ENCODE data around the gene NTN3. TPM values are rescaled to one million over a fixed set of nuclear protein-coding genes. Genes with fewer than 3 reads are reported as not detected.

NTN3 gene
- total and polyA plus RNA-seq, 2 of the 8 experiments (the other 6 are each of a cell fraction or from before 2014, with no cell fraction given) = 0.30 to 0.34 TPM

DNA sequence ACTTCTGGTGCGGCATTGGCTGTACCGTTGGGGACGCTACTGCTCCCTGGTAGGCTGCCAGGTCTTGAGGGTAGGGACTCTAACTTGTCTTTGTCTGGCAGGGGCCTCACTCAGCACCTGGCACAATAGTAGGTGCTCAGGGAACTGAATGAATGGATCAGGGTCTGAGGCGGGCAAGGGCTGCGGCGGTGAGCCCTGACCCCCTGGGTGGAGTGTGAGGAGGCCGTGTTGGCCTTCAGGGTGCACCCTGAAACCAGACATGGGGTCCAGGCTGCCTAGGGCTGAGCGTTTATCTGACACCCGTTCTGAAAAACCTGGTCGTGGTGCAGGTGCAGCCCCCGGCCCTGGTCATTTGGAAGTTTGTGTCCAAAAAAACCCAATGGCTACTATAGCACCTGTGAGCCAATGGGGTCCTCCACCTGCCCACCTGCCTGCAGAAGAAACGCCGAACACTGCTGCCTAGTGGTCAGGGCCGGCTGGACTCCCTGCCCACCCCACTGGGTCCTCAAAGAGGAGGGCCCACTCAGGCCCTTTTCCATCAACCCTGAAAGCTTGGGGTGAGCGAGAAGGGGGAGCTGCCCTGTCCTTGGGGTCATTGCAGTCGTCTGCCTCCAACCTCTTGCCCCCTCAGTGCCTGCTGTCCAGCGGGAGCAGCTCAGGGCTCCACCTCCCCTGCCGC is 37.8 kb downstream of the NTN3 start:
- H4K91ac ChIP-seq (replicated peaks; ENCODE audit: insufficient read length, low read length) = no peak overlapping the region
- H3K4ac ChIP-seq (replicated peaks; ENCODE audit: insufficient read length, low read depth, low read length) = no peak overlapping the region
- WGBS, 2 experiments (ENCODE audit: extremely low coverage in 1 of 2, insufficient coverage in 1 of 2, insufficient read length in 1 of 2, insufficient replicate concordance in 2 of 2, low coverage in 1 of 2, low lambda C conversion rate in 2 of 2, missing lambda C conversion rate in 1 of 2) = 93% methylated on average over 15 of the region's 18 CpGs; no CpG with 5 or more reads in 1 of the 2 experiments
- no peak overlapping the region for H2AFZ ChIP-seq (ENCODE audit: low read length)
- no peak overlapping the region for H4K8ac ChIP-seq (ENCODE audit: extremely low read depth, insufficient read depth, low read length)
- FAIRE-seq (no peak), DNase-seq (ENCODE audit: low read depth in 1 of 2, low spot score in 2 of 2) (no peak)
- H2AK5ac ChIP-seq (ENCODE audit: low read depth, low read length) = no peak overlapping the region
- H2BK5ac ChIP-seq (ENCODE audit: low read depth, low read length) = no peak overlapping the region
- H3K79me1 ChIP-seq (ENCODE audit: low read depth, low read length) = peaks cover 2% of the 10 kb centered on the region; the same call in 1 of the 2 replicates
- peaks cover 4% of the 10 kb centered on the region; the same call in 1 of the 2 replicates for H3K23me2 ChIP-seq (ENCODE audit: low read depth, low read length)
- H2BK15ac ChIP-seq (ENCODE audit: low read length) = no peak overlapping the region
- H2BK120ac ChIP-seq (replicated peaks; ENCODE audit: low read depth, low read length) = no peak overlapping the region
- no peak overlapping the region for H2BK20ac ChIP-seq (ENCODE audit: low read length)
- peaks cover 0 to 3% (median 0%) of the 10 kb centered on the region in 4 experiments; a peak in 2 of 7 replicates for H3K27me3 ChIP-seq (replicated peaks in 1 of 4; ENCODE audit: control insufficient read depth in 3 of 4, extremely low read depth in 1 of 4, insufficient read depth in 3 of 4, low read length in 3 of 4)
- no peak overlapping the region for H2BK12ac ChIP-seq (ENCODE audit: low read depth, low read length)
- no peak overlapping the region for H3K14ac ChIP-seq (ENCODE audit: insufficient read length)
- ChIA-PET CTCF (ENCODE audit: partially characterized antibody) (interaction anchor here (1.0 to 3.7 kb wide), 2 partner anchors 8 to 10 kb away, joined by 3 to 24 read pairs; no protein-coding TSS in a partner anchor), POLR2A (ENCODE audit: partially characterized antibody) (interaction anchor here (0.9 to 1.9 kb wide), 3 partner anchors 42 to 309 kb away, joined by 3 to 4 read pairs (median 3); no protein-coding TSS in a partner anchor)
- H3K23ac ChIP-seq (ENCODE audit: insufficient read length) = no peak overlapping the region
- no peaks in the 10 kb centered on the region for H3K79me2 ChIP-seq (ENCODE audit: control insufficient read depth in 1 of 2, insufficient read depth in 2 of 2, low read length in 2 of 2)
- no peaks in the 10 kb centered on the region for H3K9me3 ChIP-seq (ENCODE audit: insufficient read depth in 2 of 2, low read depth in 1 of 2, low read length in 1 of 2)
- no peaks in the 10 kb centered on the region for H4K20me1 ChIP-seq (replicated peaks in 1 of 2; ENCODE audit: control insufficient read depth in 1 of 2, insufficient read depth in 2 of 2, low read length in 2 of 2)
- no peak overlapping the region for H3K4me3 ChIP-seq (ENCODE audit: extremely low read depth in 1 of 4, insufficient read depth in 2 of 4, low read depth in 3 of 4, low read length in 4 of 4)
- TF ChIP-seq, protein P1, sequence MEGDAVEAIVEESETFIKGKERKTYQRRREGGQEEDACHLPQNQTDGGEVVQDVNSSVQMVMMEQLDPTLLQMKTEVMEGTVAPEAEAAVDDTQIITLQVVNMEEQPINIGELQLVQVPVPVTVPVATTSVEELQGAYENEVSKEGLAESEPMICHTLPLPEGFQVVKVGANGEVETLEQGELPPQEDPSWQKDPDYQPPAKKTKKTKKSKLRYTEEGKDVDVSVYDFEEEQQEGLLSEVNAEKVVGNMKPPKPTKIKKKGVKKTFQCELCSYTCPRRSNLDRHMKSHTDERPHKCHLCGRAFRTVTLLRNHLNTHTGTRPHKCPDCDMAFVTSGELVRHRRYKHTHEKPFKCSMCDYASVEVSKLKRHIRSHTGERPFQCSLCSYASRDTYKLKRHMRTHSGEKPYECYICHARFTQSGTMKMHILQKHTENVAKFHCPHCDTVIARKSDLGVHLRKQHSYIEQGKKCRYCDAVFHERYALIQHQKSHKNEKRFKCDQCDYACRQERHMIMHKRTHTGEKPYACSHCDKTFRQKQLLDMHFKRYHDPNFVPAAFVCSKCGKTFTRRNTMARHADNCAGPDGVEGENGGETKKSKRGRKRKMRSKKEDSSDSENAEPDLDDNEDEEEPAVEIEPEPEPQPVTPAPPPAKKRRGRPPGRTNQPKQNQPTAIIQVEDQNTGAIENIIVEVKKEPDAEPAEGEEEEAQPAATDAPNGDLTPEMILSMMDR (IDR thresholded peaks at IDR 0.05; ENCODE audit: control extremely low read depth in 1 of 3, insufficient read depth in 1 of 3, low read depth in 1 of 3, low read length in 3 of 3) = peak in 2 of 3 experiments; percentile 25 to 28; a peak in 2 of 4 replicates
- TF ChIP-seq FOSL1 (IDR thresholded peaks at IDR 0.05; ENCODE audit: insufficient read depth, low read depth, low read length) = no peak
- H3K36me3 ChIP-seq (ENCODE audit: control insufficient read depth in 2 of 4, insufficient read depth in 4 of 4, low read length in 3 of 4) = no peaks in the 10 kb centered on the region
- H3K4me2 ChIP-seq (ENCODE audit: insufficient read depth in 1 of 2, low read depth in 2 of 2, low read length in 2 of 2) = no peak overlapping the region
- H3K27ac ChIP-seq (ENCODE audit: low read depth, low read length) = no peak overlapping the region
- no peak overlapping the region for H3K56ac ChIP-seq (replicated peaks; ENCODE audit: insufficient read length, low read depth, low read length)
- H3K9ac ChIP-seq (replicated peaks in 1 of 4; ENCODE audit: extremely low read depth in 1 of 4, low read depth in 3 of 4, low read length in 3 of 4) = no peak overlapping the region
- peaks cover 4 to 21% (median 18%) of the 10 kb centered on the region in 4 experiments for H3K4me1 ChIP-seq (replicated peaks in 1 of 4; ENCODE audit: control insufficient read depth in 3 of 4, insufficient read depth in 4 of 4, low read length in 3 of 4)
- H4K5ac ChIP-seq (ENCODE audit: insufficient read length, low read depth, low read length) = no peak overlapping the region
- H3K18ac ChIP-seq (ENCODE audit: extremely low read depth, low read length) = no peak overlapping the region
